Measurements from ENCODE around the gene FAM107B. TPM values are rescaled to one million over a fixed set of nuclear protein-coding genes. Genes with fewer than 3 reads are reported as not detected.

FAM107B gene
- total RNA-seq, 4 donors from 2014 or later = 31.5 to 59.0 (median 39.3) TPM

- TF ChIP-seq, protein P1, sequence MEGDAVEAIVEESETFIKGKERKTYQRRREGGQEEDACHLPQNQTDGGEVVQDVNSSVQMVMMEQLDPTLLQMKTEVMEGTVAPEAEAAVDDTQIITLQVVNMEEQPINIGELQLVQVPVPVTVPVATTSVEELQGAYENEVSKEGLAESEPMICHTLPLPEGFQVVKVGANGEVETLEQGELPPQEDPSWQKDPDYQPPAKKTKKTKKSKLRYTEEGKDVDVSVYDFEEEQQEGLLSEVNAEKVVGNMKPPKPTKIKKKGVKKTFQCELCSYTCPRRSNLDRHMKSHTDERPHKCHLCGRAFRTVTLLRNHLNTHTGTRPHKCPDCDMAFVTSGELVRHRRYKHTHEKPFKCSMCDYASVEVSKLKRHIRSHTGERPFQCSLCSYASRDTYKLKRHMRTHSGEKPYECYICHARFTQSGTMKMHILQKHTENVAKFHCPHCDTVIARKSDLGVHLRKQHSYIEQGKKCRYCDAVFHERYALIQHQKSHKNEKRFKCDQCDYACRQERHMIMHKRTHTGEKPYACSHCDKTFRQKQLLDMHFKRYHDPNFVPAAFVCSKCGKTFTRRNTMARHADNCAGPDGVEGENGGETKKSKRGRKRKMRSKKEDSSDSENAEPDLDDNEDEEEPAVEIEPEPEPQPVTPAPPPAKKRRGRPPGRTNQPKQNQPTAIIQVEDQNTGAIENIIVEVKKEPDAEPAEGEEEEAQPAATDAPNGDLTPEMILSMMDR (IDR thresholded peaks at IDR 0.05; ENCODE audit: low read depth) = no peak
These were observed 75.9 kb downstream of the FAM107B start for GRCh38 chr10:14698829-14699170.

GRCh38 chr10:14698111-14698828 is 76.4 kb downstream of the FAM107B start:
- TF ChIP-seq, protein P1 (IDR thresholded peaks at IDR 0.05; ENCODE audit: low read depth) = no peak

DNA sequence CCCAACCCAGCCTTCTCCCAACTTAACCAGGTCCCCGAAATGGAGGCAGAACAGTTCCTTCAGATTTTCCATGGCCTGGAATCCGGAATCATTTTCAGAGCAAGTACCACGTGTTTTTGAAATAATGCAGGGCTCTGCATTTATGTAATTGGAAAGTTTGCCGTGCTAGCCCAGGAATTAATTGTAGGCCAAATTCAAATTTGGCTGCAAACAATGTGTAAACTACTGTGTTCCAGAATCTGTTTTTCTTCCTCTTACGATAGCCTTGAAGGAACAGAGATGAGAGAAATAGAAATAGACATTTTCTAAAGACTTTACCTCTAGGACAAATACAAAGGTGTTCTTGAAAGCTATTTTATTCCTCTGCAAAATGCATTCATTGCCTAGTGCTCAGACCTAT is 77.4 kb downstream of the FAM107B start:
- TF ChIP-seq, protein P1 (IDR thresholded peaks at IDR 0.05; ENCODE audit: low read depth) = no peak

DNA sequence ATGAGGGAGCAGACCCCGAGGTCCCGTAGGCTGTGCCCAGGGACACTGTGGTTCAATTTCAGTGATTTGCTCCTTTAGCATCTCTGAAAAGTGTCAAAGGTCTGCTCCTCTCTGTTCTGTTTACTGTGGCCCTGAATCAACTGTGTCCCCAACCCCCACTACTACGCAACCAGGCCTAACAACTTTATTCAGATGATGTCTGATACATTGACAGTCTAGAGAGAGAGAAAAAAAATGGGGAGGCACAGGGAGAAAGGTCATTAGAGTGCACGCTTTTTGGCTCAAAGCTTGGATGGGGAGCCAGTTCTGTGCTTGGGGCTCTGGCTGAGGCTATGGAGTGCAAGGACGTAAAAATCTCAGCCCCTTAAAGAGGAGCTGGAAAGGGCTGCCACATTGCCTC is 77.9 kb downstream of the FAM107B start:
- TF ChIP-seq, protein P1 (IDR thresholded peaks at IDR 0.05; ENCODE audit: low read depth) = no peak

DNA sequence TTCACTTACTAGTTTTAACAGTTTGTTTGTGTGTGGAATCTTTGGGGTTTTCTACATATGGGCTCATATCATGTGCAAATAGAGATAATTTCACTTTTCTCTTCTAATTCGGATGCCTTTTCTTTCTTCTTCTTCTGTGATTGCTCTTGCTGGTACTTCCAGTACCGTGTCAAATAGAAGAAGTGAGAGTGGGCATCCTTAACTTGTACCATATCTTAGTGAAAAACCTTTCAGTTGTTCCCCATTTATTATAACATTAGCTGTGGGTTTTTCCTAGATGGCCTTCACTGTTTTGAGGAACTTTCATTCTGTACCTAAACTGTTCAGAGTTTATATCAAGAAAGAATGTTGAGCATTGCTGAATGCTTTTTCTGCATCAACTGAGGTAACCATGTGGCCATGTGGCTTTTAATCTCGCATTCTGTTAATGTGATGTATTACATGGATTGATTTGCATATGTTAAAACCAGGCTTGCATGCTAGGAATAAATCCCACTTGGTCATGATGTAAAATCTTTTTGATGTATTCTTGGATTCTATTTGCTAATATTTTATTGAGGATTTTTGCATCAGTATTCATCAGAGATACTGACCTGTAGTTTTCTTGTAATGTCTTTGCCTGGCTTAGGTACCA is 78.7 kb downstream of the FAM107B start:
- TF ChIP-seq, protein P1 (IDR thresholded peaks at IDR 0.05; ENCODE audit: low read depth) = no peak

DNA sequence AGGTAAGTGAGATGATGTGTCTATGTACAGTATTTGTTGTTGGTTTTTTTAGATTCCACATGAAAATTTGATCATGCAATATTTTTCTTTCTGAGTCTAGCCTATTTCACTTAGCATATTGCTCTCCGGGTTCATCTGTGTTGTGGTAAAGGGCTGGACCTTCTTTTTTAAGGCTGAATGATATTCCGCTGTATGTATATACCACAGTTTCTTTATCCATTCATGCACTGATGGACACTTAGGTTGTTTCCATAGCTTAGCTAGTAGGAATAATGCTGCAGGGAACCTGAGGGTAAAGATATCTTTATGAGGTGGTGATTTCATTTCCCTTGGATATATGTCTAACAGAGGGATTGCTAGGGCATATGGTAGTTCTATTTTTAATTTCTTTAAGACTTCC is 80.8 kb downstream of the FAM107B start:
- TF ChIP-seq, protein P1 (IDR thresholded peaks at IDR 0.05; ENCODE audit: low read depth) = no peak

DNA sequence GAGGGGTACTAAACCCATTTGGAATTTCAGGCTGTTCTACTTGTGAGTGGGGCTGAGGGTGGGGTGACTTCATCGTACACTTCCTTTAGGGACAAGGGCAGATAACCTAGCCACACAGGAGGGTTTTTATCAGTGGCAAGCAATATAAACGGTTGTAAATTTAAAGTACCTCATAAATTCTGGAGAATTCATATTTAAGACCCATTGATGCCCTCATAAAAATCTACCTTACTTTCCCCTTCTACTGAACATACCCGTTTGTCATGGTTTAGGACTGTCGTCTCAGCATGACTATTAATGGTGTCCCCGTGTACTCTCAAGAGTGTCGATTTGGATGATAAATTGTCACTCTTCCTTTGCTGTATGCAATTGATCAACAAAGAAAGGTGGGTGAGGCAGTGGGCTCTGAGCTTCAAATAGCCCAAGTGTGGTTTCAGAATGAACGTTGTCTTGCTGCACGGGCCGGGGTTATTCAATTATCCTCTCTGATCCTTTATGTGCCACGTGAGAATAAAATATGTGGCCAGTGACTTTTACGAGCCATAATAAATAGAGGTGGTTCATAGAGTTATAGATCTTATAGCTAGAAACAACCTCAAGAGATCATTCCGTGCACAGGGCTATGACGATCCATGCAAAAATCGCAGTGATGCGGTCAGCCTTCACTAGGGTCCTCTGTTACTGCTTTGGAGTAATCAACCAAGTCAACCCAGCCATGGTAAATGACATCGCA is 82.2 kb downstream of the FAM107B start:
- TF ChIP-seq, protein P1 (IDR thresholded peaks at IDR 0.05; ENCODE audit: low read depth) = no peak

All from subcutaneous adipose tissue (tissue), 4 donors.